Ovary (tissue), 9 donors: ENCODE results near the gene WDR6. TPM values are rescaled to one million over a fixed set of nuclear protein-coding genes. Genes with fewer than 3 reads are reported as not detected.

Experiments used
- DNase-seq, 5 donors: peaks; one replicate each; pipeline ENCODE4 v3.0.0-alpha.2; 2019 to 2020
- H3K27ac ChIP-seq, 2 donors: fragments of 200-600 bp; one replicate each; pipeline versions ENCODE4 v1.5.1 to v1.8.0; 2019 to 2022
- H3K27me3 ChIP-seq: fragments of 200-600 bp; one replicate; pipeline ENCODE4 v1.8.0; 2022
- H3K36me3 ChIP-seq: fragments of 200-600 bp; sonication (generic); one replicate; pipeline ENCODE4 v1.5.1; 2019
- H3K4me1 ChIP-seq: one replicate; pipeline ENCODE4 v1.8.1; 2013; ENCODE audit warnings: mild to moderate bottlenecking, moderate library complexity; ENCODE audit not compliant: insufficient read depth
- H3K4me3 ChIP-seq: fragments of 200-600 bp; sonication (generic); one replicate; pipeline ENCODE4 v1.5.1; 2017
- H3K9me3 ChIP-seq, 2 donors: fragments of 200-600 bp in 1 of 2; sonication (generic) in 1 of 2; one replicate each; pipeline versions ENCODE4 v1.5.1 to v1.8.1; 2013 to 2019; ENCODE audit warnings: mild to moderate bottlenecking in 1 of 2, moderate library complexity in 1 of 2
- CTCF ChIP-seq, 3 donors: fragments of 450-650 bp in 2 of 3; fragments of 200-600 bp in 1 of 3; IDR thresholded peaks; one replicate each; pipeline versions ENCODE4 v1.5.1 to v1.8.0; 2016 to 2022; ENCODE audit warnings: antibody characterized with exemption in 3 of 3, mild to moderate bottlenecking in 1 of 3
- EP300 ChIP-seq: sonication (generic); formaldehyde crosslinking; IDR thresholded peaks from one replicate; pipeline ENCODE4 v1.6.1; 2017; ENCODE audit warnings: antibody characterized with exemption
- POLR2A ChIP-seq: fragments of 450-650 bp; IDR thresholded peaks from one replicate; pipeline ENCODE4 v1.6.1; 2017; ENCODE audit warnings: antibody characterized with exemption, mild to moderate bottlenecking, moderate library complexity
- WGBS, 3 donors: extraction: QIAGEN DNeasy Blood & Tissue Kit in 1 of 3; methylation state at CpG; one replicate each; pipeline versions ENCODE4 v1.1.5 to v1.1.7; 2013 to 2017; 5-methylcytosine and 5-hydroxymethylcytosine counted together
- intact Hi-C, 4 donors: fragments of 100-400 bp; cut with DNase I; formaldehyde crosslinking; loops; one replicate each; pipeline versions ENCODE4 v1.11.0 to v1.15.1; 2022 to 2023
- polyA plus RNA-seq, 2 donors: library from polyadenylated mRNA; stranded (reverse); fragments of 200-250 nt in 1 of 2; fragments of 350-450 nt in 1 of 2; fragmentation: Illumina TruSeq in 1 of 2; extraction: RNeasy Lipid Tissue Mini Kit (QIAGEN cat#74804) in 1 of 2; gene quantifications; one replicate each; pipeline ENCODE4 v1.2.3, GENCODE V29; 2013 to 2014
- total RNA-seq, 7 donors: library from RNA; depleted of rRNA in 2 of 7; stranded (reverse); fragments of >200 nt in 2 of 7; fragmentation: NEBNext Ultra II Directional in 3 of 7; extraction: Animal tissue kit (Norgen Biotek cat#: 25700) in 3 of 7; gene quantifications; one replicate each; pipeline versions ENCODE4 v1.1.0 to v1.2.4, GENCODE V29; 2016 to 2023
- donor health status: DM: no; HTN: no; CAD: no; lungs with moderate emphysema.
- donor health status: DM: no; HTN: no; CAD: no.
- donor health status: Bipolar disorder and iron deficiency.
- donor health status: DM: yes; HTN: yes; CAD: no.
- donor health status: DM: no; HTN: no; CAD: no.
- donor health status: DM: yes; HTN: yes; CAD: no.

The WDR6 gene
- total and polyA plus RNA-seq, 9 donors = 109 to 289 (median 196) TPM

DNA sequence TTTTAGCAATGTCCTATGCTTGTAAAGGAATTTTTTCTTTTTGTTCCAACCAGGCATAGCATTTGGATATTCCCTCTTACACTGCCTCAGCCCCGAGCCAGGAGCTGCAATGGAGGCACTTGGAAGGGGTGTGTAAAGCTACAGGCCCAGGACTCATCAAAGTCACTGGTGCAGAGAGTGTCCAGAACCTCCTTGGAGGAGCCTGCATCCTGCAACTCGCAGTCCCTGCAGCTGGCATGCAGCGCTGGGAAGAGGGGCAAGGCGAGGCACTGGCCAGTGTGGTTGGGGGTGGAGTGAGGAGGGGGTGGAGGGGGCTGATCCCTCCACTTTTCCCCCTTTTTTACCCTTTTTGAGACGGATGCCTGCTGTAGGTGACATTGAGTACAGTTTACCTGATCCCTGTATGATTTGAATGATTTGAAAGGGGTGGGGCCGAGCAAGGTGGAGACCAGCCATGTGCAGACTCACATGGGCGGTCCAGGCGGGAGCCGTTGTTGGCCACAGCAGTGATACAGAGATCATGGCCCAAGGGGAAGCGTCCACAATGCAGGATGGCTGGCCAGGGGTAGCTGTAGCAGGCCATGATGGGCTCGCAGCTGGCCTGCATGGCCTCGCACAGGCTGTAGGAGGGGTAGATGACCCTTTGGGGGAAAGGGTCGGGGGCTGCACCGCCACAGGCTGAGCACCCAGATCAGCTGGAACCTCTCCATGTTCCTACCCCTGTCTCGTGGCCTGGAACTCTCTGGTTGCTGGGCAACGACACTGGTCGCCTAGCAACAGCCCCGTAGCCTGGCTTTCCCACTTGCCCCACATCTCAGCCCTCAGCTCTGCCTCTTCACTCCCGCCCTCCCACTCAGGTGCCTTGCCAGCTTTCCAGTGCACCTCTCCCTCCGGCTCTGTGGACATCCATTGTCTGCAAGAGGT, 9.2 kb upstream of the WDR6 start:
- no peaks in the 10 kb centered on the region for H3K4me1 ChIP-seq
- DNase-seq = peak in 1 of 5 donors; percentile 26
- TF ChIP-seq EP300 (no peak), CTCF (IDR thresholded peaks at IDR 0.05) (no peak), POLR2A (no peak)
- no peaks in the 10 kb centered on the region for H3K9me3 ChIP-seq
- H3K36me3 ChIP-seq = no peaks in the 10 kb centered on the region
- WGBS, 3 donors = 71 to 77% (median 77%) methylated on average over 20 of the region's 20 CpGs
- no peak overlapping the region for H3K27ac ChIP-seq
- intact Hi-C loops = loop anchor here in 1 of 4 donors (10.0 kb wide), 1 partner anchor 447 kb away; no protein-coding TSS in a partner anchor
- H3K4me3 ChIP-seq = no peak overlapping the region
- H3K27me3 ChIP-seq = no peaks in the 10 kb centered on the region

DNA sequence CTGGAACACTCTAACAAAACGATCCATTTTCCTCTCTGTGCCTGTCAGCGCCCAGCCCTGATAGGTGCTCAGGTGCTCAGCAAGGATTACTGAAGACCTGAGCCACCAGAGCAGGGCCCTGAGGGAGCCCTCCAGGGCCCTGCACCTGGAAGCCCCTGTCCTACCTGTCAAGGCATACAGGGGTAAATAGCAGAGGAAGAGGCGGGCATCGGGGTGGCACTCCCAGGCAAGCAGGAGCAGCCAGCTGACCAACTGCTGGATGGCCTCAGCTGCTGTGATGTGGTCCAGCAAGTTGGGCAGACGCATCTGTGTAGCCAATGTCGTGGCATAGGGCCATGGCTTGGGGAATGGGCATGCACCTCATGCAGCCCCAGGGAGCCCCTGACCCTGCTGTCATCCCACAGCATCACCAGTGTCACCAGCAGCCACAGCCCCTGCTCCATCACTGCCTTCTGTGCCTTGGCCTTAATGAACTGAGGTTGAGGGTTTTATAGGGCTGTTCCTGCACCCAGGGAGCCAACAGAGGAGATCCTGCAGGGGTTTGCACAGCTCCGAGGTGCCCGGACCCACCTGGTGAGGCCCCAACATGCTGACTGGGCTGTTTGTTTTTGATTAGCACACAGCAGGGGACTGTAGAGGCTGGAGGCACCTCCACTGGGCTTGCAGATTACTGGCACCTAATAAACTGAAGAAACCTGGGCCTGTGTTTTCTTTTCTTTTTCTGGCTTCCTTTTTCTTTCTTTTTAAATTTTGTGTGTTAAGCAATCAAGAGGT, 7.9 kb upstream of the WDR6 start:
- TF ChIP-seq CTCF (IDR thresholded peaks at IDR 0.05) = no peak
- TF ChIP-seq POLR2A = no peak
- no peak for TF ChIP-seq EP300
- no peak for DNase-seq
- intact Hi-C loops = loop anchor here in 1 of 4 donors (10.0 kb wide), 1 partner anchor 446 kb away; no protein-coding TSS in a partner anchor
- no peaks in the 10 kb centered on the region for H3K27me3 ChIP-seq
- H3K36me3 ChIP-seq = no peaks in the 10 kb centered on the region
- no peaks in the 10 kb centered on the region for H3K4me1 ChIP-seq
- no peak overlapping the region for H3K27ac ChIP-seq
- H3K4me3 ChIP-seq = no peak overlapping the region
- WGBS, 3 donors = 78 to 85% (median 84%) methylated on average over 8 of the region's 8 CpGs
- H3K9me3 ChIP-seq = no peaks in the 10 kb centered on the region

GRCh38 chr3:49001155-49001554, 6.0 kb upstream of the WDR6 start:
- intact Hi-C loops = no loop called here
- WGBS, 3 donors = 85 to 88% (median 87%) methylated on average over 6 of the region's 6 CpGs
- no peaks in the 10 kb centered on the region for H3K9me3 ChIP-seq
- H3K36me3 ChIP-seq = no peaks in the 10 kb centered on the region
- H3K4me1 ChIP-seq = peaks cover 3% of the 10 kb centered on the region
- no peak overlapping the region for H3K4me3 ChIP-seq
- no peak for TF ChIP-seq EP300
- no peak for TF ChIP-seq CTCF (IDR thresholded peaks at IDR 0.05)
- TF ChIP-seq POLR2A = no peak
- no peak for DNase-seq
- no peaks in the 10 kb centered on the region for H3K27me3 ChIP-seq
- H3K27ac ChIP-seq = no peak overlapping the region
